ENCODE measurements around the gene TRAF7. TPM values are rescaled to one million over a fixed set of nuclear protein-coding genes. Genes with fewer than 3 reads are reported as not detected.

TRAF7 gene
- polyA plus RNA-seq, 3 donors = 48.0 to 58.5 (median 49.3) TPM

DNA sequence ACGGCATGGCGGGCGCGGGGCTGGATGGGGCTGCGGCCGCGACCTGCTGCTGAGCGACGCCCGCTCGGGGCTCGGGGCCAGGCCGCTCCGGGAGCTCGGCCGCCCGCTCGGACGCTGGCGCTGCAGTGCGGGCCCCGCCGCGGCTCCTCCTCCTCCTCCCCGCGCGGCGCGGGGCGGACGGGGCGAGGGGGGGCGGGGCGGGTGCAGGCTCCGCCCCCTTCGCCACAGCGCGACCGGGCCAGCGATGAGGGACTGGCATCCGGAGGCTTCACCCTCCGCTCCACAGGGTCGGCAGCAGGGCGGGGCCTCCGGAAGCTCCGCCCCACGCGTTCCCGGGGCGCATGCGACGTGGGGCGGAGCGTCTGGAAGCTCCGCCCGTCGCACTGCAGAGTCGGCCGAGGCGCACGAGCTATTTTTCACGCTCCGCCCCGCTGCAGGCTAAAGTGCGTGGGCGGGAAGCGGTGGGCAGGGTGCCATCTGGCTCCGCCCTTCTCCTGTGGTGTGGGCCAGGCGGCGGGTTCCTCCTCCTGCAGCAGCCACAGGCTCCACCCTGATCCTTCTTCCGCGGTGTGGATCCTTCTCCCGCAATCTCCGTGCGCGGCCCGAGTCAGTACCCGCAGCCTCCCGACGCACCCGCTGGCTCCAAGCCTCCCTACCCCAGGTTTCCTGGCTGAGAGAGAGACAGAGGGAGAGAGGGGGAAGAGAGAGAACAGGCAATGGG lies 19.7 kb upstream of the TRAF7 start, which contains the start of gene PKD1:
TSS of gene PKD1 (minus strand) at position 129 of the 721 bp plus-strand sequence. CDS start 209 bp downstream, outside the sequence.
- peak in 10 of 11 donors; percentile 81 to 90 (median 86) for DNase-seq (ENCODE audit: extremely low read depth in 1 of 11, low read depth in 9 of 11, low spot score in 4 of 11)

DNA sequence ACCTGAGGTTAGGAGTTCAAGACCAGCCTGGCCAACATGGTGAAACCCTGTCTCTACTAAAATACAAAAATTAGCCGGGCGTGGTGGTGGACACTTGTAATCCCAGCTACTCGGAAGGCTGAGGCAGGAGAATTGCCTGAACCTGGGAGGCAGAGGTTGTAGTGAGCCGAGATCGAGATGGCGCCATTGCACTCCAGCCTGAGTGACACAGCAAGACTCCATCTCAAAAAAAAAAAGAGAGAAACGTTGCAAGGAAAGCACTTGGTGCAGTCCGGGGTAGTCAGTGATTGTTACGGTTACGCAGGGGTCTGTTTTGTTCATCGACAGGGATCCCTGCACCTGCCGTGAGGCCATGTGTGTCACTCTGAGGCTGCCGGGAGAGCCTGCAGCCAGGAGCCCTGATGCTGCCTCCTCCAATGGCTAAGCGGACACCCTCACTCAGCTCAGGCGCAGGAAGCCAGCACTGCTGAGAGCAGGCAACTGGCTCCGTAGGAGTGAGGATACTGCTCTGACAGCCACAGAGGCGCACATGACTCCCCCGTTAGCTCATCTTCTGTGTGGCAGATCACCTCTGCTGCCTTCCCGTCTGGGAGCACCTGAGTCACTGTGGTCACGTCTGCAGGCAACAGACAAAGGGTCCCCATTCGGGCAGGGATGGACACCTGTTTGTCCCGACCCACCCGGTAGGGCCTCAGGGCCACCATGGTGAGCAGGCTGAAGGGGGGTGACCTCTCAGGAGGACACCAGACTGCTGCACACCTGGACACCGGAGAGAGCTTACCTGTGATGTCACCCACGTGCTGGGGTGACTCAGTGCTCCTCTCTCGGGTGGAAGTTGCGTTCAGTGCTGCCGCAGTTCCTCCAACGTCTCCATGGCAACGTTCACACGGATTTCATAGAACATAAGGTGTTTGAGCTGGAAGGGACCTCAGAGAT lies 12.4 kb upstream of the TRAF7 start:
- DNase-seq (ENCODE audit: extremely low read depth in 1 of 11, low read depth in 9 of 11, low spot score in 4 of 11) = no peak

DNA sequence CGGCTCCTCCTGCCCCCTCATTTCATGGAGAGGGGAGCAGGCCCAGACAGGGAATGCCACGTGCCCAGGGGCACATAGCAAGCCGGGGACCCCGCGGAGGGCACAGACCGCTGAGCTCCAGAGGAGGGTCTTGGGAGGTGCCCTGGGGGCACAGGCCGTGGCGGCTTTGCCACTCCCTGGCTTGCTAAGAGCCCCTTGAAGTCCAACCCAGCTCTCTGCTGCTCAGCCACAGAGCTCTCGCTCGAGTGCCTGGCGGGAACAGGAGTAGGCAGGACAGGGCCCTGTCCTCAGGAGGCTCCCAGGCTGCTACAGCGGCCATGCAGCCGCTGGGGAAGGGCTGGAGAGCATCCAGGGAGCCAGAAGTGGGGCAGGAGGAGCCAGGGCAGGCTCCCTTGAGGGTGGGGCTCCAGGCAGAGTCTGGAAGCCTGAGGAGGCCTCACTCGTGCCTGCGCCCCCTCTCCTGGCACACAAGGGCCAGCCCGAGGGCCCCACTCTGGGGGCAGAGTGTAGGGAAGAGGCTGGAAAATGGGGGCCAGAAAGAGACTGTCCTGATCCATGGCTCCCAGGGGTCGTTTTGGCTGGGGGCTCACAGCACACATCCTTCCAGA lies 11.6 kb upstream of the TRAF7 start:
- no peak for DNase-seq (ENCODE audit: extremely low read depth in 1 of 11, low read depth in 9 of 11, low spot score in 4 of 11)

- no peak for DNase-seq (ENCODE audit: extremely low read depth in 1 of 11, low read depth in 9 of 11, low spot score in 4 of 11)
Measured at GRCh38 chr16:2145843-2146242, 9.7 kb upstream of the TRAF7 start.

- DNase-seq (ENCODE audit: extremely low read depth in 1 of 11, low read depth in 9 of 11, low spot score in 4 of 11) = no peak
Measured at GRCh38 chr16:2147378-2147777, 8.2 kb upstream of the TRAF7 start.

DNA sequence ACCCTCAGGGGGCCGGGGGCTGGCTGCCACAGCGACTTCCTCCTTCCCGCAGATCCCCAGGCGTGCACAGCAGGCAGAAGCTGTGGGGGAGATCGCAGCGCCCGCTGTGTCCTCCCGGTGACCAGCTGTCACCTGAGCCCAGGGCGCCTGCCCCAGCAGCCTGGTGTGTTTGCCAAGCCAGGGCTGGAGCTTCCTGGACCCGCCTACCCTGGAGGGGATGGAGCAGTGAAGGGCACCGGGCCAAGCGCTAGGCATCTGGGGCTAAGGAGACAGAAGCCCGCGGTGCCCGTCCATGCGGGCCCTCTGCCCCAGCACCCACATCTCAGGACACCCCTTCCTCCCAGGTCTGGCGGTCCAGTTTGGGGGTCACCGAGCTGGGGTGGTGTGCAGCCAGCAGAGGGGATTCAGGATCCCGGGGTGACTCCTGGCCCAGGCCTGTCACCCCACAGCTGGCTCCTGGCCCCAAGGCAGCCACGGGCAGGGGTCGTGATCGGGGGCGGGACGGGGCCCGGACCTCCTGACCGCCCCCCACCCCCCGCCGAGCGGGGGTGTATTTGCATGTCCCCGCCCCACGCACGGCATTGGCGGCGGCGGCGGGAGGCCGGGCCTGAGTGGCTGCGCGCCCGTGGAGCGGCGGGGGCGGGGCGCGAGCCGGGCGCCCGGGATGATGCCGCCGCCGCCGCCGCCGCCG lies 7.5 kb upstream of the TRAF7 start, which contains the start of gene RAB26:
TSS of gene RAB26 (plus strand) at position 645 of the 691 bp plus-strand sequence. CDS start 159 bp downstream, outside the sequence.
- peak in 3 of 11 donors; percentile 54 to 65 (median 63) for DNase-seq (ENCODE audit: extremely low read depth in 1 of 11, low read depth in 9 of 11, low spot score in 4 of 11)

DNA sequence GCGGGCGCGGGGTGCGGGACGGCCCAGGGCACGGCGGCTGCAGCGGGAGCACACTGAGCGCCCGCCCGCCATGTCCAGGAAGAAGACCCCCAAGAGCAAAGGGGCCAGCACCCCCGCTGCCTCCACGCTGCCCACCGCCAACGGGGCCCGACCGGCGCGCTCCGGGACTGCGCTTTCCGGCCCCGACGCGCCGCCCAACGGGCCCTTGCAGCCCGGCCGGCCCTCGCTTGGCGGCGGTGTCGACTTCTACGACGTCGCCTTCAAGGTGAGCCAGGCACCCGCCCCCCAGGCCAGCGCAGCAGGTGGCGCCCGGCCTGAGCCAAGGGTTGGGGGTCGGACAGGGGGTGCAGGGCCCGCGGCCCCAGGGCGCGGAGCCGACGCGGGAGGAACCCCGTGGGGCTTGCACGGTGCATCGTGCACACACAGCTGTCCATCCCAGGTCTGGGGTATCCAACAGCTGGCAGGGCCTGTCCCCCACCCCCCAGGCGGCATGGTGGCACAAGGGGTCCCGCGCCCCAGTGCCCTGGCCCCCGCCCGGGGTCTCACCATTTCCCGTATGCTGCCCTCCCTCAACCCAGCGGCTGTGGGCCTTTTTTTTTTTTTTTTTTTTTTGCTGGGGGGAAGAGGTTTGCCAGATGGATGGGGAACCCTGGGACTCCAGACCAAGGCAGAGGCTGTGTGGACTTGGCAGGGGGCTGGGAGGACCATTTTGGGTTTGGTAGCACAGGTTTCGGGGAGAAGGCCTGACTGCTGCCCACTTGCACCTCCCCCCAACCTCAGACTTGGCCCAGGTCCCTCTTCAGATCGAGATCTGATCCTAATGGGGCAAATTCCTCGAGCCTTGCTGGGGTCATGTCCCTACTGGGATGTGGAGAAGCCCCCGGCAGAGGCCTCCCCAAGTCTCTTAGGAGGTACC lies 6.6 kb upstream of the TRAF7 start:
- no peak for DNase-seq (ENCODE audit: extremely low read depth in 1 of 11, low read depth in 9 of 11, low spot score in 4 of 11)

DNA sequence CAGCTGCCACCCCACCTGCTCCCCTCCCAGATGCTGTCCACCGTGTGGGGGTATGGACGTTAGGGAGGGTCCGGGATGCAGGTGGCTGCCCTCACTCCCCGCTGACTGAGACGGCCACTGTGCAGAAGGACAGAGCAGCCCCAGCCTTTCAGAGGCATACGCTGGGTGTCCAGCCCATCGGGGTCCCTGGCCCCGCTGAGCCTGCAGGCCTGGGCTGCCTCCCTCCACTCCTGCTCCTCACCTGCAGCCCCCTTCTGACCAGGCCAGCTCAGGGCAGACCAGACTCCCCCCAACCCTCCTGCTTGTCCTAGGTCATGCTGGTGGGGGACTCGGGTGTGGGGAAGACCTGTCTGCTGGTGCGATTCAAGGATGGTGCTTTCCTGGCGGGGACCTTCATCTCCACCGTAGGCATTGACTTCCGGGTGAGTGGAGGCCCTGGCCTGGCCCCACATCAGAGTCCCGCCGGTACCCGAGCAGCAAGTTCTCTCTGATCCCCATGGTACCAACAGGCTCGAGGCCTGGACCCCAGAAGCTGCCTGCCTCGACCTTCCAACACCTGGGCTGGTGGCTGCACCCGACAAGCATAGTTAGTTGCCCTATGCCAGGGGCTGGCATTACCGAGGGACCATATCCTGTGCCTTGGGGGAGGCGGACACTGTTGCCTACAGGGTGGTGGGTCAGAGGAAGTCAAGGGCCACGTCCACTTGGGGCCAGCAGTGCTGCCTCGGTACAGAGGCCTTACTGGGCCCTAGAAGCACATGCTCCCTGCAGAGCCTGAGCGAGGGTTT lies 5.8 kb upstream of the TRAF7 start:
- no peak for DNase-seq (ENCODE audit: extremely low read depth in 1 of 11, low read depth in 9 of 11, low spot score in 4 of 11)

GRCh38 chr16:2150418-2151187 lies 5.0 kb upstream of the TRAF7 start:
- DNase-seq (ENCODE audit: extremely low read depth in 1 of 11, low read depth in 9 of 11, low spot score in 4 of 11) = no peak

DNA sequence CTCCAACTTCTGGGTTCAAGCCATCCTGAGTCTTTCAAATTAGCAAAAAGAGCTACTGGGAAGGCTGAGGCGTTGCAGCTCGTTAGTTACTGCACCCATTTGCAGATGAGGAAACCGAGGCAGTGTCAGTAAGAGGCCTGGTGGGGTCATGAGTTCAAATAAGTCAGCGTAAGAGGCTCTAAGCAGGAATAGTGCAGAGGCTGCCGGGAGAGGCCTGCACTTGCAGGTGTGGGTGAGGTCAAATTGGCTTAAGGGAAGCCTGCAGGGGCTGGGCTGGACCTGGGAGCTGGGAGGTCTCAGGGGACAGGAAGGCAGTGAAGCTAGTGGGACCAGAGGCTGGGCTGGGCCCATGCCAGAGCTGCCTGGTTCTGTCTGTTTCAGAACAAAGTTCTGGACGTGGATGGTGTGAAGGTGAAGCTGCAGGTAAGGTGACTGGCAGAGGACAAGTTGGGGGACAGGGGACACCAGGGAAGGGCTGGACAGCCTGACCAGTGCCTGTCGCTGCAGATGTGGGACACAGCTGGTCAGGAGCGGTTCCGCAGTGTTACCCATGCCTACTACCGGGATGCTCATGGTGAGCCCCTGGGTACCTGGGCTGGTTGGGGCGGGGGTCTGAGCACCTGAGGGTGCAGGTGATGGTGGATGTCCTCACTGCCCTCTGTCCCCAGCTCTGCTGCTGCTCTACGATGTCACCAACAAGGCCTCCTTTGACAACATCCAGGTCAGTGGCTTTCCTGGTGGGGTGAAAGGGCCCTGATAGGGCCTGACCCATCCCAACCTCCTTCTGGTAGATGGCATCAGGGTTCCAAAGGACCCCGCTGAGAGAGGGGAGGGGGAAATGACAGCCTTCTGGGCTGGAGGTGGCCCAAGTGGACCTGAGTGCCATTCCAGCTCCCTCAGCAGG lies 4.1 kb upstream of the TRAF7 start:
- DNase-seq (ENCODE audit: extremely low read depth in 1 of 11, low read depth in 9 of 11, low spot score in 4 of 11) = no peak

- no peak for DNase-seq (ENCODE audit: extremely low read depth in 1 of 11, low read depth in 9 of 11, low spot score in 4 of 11)
Measured at GRCh38 chr16:2152695-2153506, 2.7 kb upstream of the TRAF7 start.

DNA sequence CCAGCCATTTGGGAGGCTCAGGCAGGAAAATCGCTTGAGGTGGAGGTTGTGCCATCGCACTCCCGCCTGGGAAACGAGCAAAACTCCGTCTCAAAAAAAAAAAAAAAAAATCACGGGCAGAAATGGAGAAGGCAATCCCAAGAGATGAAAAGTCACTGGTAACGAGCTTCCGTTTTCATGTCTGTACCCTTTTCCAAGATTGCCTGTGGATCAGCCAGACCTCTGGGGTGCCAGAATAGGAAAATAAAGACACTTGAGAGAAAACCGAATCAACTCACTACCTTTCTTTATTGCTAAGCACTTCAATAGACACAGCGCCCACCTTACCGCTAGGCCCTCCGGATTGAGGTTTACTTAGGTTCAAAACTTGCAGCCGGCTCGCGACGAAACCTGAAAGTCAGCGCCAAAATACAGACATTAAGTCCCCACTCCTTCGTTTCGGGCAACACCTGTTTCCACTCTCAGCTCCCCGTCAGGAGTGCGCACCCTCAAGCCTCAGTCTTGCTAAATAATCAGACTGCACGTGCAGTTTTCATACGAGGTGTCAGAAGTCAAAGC lies 970 bp upstream of the TRAF7 start:
- DNase-seq (ENCODE audit: extremely low read depth in 1 of 11, low read depth in 9 of 11, low spot score in 4 of 11) = no peak

GRCh38 chr16:2155977-2156848 lies 631 bp downstream of the TRAF7 start:
- DNase-seq (ENCODE audit: extremely low read depth in 1 of 11, low read depth in 9 of 11, low spot score in 4 of 11) = no peak

DNA sequence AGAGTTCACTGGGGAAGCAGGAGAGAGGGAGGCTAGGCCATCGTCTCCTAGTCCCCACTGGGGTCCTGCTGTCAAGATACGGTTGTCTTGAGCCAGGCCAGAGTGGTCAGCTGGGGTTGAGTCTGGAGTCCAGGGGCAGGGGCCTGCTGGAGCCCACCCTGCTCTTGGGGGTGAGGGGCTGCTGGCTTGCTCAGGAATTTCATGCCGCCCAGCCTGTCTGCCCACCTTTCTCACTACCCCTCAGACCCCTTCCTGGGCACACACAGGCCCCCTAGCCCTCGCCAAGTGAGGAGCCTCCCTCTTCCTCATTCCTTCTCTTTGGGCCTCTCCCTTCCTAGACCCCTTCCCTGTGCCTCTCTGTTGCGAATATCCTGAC lies 1.3 kb downstream of the TRAF7 start:
- DNase-seq (ENCODE audit: extremely low read depth in 1 of 11, low read depth in 9 of 11, low spot score in 4 of 11) = no peak

All from renal cortex interstitium (tissue), 11 donors.